HEK293T (cell line): Measurements from ENCODE around the gene XCL2.

Experiments used
- CTCF ChIA-PET: fragments of 350-600 bp; formaldehyde crosslinking; extraction: SDS; loops from one replicate; lab custom pipeline; 2021; ENCODE audit warnings: antibody characterized with exemption, inconsistent platforms; lab: Yijun Ruan, JAX
- POLR2A ChIA-PET: fragments of 350-600 bp; formaldehyde crosslinking; extraction: SDS; loops from one replicate; lab custom pipeline; 2020; ENCODE audit warnings: antibody characterized with exemption, inconsistent platforms; lab: Yijun Ruan, JAX
- DNase-seq: peaks from one replicate; pipeline ENCODE4 v3.0.0; 2012; ENCODE audit warnings: mixed read lengths; ENCODE audit errors: extremely low spot score
- ARNT ChIP-seq: fragments of 450-650 bp; IDR thresholded peaks from 2 replicates; pipeline ENCODE4 v1.6.1; 2017; ENCODE audit warnings: mild to moderate bottlenecking
- BHLHE40 ChIP-seq: fragments of 450-650 bp; IDR thresholded peaks from 2 replicates; pipeline ENCODE4 v1.6.1; 2016; ENCODE audit warnings: mild to moderate bottlenecking, moderate library complexity, borderline replicate concordance
- CTBP1 ChIP-seq: fragments of 450-650 bp; IDR thresholded peaks from 2 replicates; pipeline ENCODE4 v1.6.1; 2016; ENCODE audit warnings: borderline replicate concordance
- ELF4 ChIP-seq: fragments of 450-650 bp; IDR thresholded peaks from 2 replicates; pipeline ENCODE4 v1.6.1; 2017; ENCODE audit warnings: antibody characterized with exemption
- FOXA1 ChIP-seq: fragments of 450-650 bp; IDR thresholded peaks from 2 replicates; pipeline ENCODE4 v1.6.1; 2016; ENCODE audit warnings: mild to moderate bottlenecking
- FOXK2 ChIP-seq: fragments of 450-650 bp; IDR thresholded peaks from 2 replicates; pipeline ENCODE4 v1.6.1; 2016; ENCODE audit warnings: mild to moderate bottlenecking
- FOXM1 ChIP-seq: fragments of 450-650 bp; IDR thresholded peaks from 2 replicates; pipeline ENCODE4 v1.6.1; 2017; ENCODE audit warnings: mild to moderate bottlenecking, borderline replicate concordance
- HDGF ChIP-seq: fragments of 450-650 bp; IDR thresholded peaks from 2 replicates; pipeline ENCODE4 v1.6.1; 2017; ENCODE audit warnings: antibody characterized with exemption, borderline replicate concordance
- L3MBTL2 ChIP-seq: fragments of 450-650 bp; conservative IDR thresholded peaks from 2 replicates; pipeline ENCODE4 v1.6.1; 2016; ENCODE audit warnings: mild to moderate bottlenecking
- LEF1 ChIP-seq: fragments of 450-650 bp; IDR thresholded peaks from 2 replicates; pipeline ENCODE4 v1.6.1; 2017; ENCODE audit warnings: mild to moderate bottlenecking, borderline replicate concordance
- NFRKB ChIP-seq: fragments of 450-650 bp; IDR thresholded peaks from 2 replicates; pipeline ENCODE4 v1.6.1; 2016; ENCODE audit warnings: mild to moderate bottlenecking, moderate library complexity
- SP1 ChIP-seq: fragments of 450-650 bp; IDR thresholded peaks from 2 replicates; pipeline ENCODE4 v1.6.1; 2017
- SUZ12 ChIP-seq: fragments of 450-650 bp; IDR thresholded peaks from 2 replicates; pipeline ENCODE4 v1.6.1; 2016; ENCODE audit warnings: mild to moderate bottlenecking
- TARDBP ChIP-seq: fragments of 450-650 bp; IDR thresholded peaks from 2 replicates; pipeline ENCODE4 v1.6.1; 2016
- ZNF384 ChIP-seq: fragments of 450-650 bp; IDR thresholded peaks from 2 replicates; pipeline ENCODE4 v1.6.1; 2016
- TF ChIP-seq, protein P1 (sequence below): fragments of 450-650 bp; IDR thresholded peaks from 2 replicates; pipeline ENCODE4 v1.6.1; 2016

Gene XCL2

DNA sequence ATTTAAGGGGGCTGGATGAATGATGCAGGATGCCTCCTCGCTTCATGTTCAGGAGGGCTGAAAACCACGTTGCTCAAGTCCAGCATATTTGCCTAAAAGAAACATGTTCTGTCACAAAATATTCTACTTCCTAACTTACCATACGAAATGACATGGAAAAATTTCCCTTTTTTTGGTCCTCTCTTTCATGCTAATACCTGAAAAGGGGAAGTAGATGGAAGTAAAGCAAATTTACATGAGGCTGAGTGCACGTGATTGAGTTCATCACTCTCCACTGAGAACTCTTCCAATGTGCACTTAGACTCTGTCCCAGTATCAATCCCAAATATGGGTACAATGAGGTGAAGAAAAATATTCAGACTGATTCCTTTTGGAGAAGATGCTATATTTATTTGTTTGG, 23.0 kb downstream of the XCL2 start:
- ChIA-PET CTCF (no interaction called here), POLR2A (no interaction called here)
- no peak for DNase-seq
- TF ChIP-seq CTBP1 (no peak), BHLHE40 (no peak), FOXA1 (no peak), ARNT (no peak), FOXM1 (no peak), LEF1 (no peak), FOXK2 (no peak), SP1 (no peak), ZNF384 (no peak), TARDBP (no peak), HDGF (no peak)
- TF ChIP-seq, protein P1, sequence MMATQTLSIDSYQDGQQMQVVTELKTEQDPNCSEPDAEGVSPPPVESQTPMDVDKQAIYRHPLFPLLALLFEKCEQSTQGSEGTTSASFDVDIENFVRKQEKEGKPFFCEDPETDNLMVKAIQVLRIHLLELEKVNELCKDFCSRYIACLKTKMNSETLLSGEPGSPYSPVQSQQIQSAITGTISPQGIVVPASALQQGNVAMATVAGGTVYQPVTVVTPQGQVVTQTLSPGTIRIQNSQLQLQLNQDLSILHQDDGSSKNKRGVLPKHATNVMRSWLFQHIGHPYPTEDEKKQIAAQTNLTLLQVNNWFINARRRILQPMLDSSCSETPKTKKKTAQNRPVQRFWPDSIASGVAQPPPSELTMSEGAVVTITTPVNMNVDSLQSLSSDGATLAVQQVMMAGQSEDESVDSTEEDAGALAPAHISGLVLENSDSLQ, result no peak

DNA sequence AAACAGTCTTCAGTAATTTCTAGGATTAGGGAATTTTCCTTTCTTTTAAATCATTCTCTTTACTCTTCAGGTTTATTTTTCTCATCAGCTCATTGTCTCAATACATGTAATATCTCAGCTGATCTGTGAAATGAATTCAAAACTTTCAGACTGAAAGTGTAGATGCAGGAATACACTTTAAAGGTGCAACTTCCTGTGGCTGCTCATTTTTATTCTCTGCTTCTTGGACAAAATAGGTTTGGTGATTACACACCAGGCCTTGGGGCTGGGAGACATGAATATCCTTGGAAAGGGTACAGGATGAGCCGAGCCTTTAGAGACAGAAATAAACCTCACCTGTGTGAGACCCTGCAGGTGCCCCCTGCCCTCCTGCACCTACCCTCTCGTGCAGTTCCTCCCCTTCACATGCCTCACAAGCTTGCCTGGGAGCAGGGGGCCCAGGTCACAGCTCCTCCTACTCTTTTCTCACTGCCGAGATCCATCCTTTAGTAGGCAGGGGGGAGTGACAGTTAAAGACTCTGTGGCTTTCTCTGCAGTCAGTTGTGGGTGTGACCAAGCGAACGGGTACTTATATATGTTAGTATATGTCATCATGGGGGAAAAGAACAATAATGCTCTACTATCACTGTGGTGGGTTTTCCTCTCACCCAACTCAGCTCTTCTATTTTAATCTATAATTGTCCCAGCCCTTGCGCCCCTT, 23.6 kb downstream of the XCL2 start:
- TF ChIP-seq FOXK2, result no peak
- no peak for TF ChIP-seq ELF4
- TF ChIP-seq, protein P1, result no peak
- TF ChIP-seq SP1, result no peak
- no peak for TF ChIP-seq FOXA1
- TF ChIP-seq TARDBP, result no peak
- TF ChIP-seq FOXM1, result no peak
- no peak for TF ChIP-seq HDGF
- no peak for TF ChIP-seq BHLHE40
- TF ChIP-seq SUZ12, result no peak
- no peak for TF ChIP-seq L3MBTL2
- no peak for TF ChIP-seq LEF1
- TF ChIP-seq NFRKB, result no peak
- no peak for DNase-seq
- ChIA-PET CTCF (no interaction called here), POLR2A (no interaction called here)

DNA sequence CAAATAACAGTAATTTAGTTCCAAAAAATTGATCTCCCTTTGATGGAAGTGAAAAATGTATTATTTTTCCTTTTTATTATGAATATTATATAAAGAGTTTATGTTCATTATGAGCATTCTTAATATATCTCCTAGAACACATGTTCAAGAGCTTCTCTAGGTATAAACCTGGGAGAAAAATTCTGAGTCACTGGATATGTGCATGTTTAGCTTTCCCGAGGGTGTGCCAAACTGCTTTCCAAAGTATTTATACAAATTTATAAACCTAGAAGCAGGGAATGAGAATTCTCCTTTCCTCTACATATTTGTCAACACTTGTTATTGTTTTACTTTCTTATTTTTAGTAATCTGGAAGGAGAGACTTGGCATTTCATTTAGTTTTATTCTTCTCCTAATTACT, 25.0 kb downstream of the XCL2 start:
- ChIA-PET CTCF (interaction anchor here (0.6 kb wide), 1 partner anchor 324 kb away, joined by 5 read pairs; no protein-coding TSS in a partner anchor), POLR2A (no interaction called here)
- TF ChIP-seq LEF1 (no peak), CTBP1 (no peak), FOXM1 (no peak), ELF4 (no peak), BHLHE40 (no peak)
- DNase-seq, result no peak

DNA sequence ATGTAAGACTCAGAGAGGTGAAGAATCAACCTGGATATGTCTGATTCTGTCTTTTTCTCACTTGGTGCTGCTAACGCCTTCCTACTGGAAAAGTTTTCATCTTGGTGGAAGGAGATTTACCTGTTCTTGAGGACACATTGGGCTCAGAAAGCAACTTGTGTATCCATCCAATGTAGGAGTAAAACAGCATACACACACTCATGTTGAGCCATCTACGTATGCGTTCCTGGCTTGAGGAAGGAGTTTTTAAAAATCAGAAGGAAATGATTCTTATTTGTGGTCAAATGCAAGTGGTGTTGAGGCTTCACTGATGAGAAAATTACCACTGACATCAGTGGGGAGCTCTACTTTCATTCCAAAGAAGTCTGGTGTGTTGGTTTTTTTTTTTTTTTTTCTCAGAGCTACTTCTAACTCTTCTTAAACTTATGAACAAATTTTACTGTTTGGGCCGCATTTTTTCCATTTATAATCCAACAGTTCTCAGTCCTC, 25.6 kb downstream of the XCL2 start:
- ChIA-PET CTCF (interaction anchor here (0.6 kb wide), 1 partner anchor 325 kb away, joined by 5 read pairs; no protein-coding TSS in a partner anchor), POLR2A (no interaction called here)
- no peak for TF ChIP-seq HDGF
- no peak for TF ChIP-seq ZNF384
- TF ChIP-seq NFRKB, result no peak
- TF ChIP-seq TARDBP, result no peak
- no peak for TF ChIP-seq SUZ12
- TF ChIP-seq FOXA1, result no peak
- TF ChIP-seq, protein P1, result no peak
- no peak for TF ChIP-seq FOXM1
- no peak for TF ChIP-seq LEF1
- TF ChIP-seq L3MBTL2, result no peak
- TF ChIP-seq CTBP1, result no peak
- no peak for TF ChIP-seq FOXK2
- TF ChIP-seq SP1, result no peak
- no peak for TF ChIP-seq BHLHE40
- TF ChIP-seq ARNT, result no peak
- TF ChIP-seq ELF4, result no peak
- no peak for DNase-seq

DNA sequence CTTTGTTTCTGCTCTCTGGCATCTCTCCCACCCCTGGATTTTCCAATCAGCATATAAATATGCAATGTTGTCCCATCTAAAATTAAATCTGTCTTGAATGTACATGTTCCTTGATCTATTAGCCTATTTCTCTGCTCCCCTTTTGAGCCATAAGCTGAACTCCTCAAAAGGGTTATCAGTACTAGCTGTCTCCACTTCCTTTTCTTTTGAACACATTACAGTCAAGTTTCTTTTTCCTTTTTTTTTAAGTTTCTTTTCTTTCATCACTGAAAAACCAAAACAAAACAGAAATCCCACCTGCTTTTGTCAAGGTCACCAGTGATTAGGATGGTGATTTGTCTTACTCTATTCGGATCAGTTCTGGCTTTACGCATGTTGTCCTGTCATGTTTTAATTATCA, 29.3 kb downstream of the XCL2 start:
- TF ChIP-seq BHLHE40 (no peak), TARDBP (no peak), SUZ12 (no peak), NFRKB (no peak), LEF1 (no peak), FOXK2 (no peak), L3MBTL2 (no peak), ELF4 (no peak), HDGF (no peak), ZNF384 (no peak), CTBP1 (no peak), ARNT (no peak), SP1 (no peak), FOXM1 (no peak), FOXA1 (no peak)
- TF ChIP-seq, protein P1, result no peak
- no peak for DNase-seq
- POLR2A ChIA-PET, result no interaction called here
- CTCF ChIA-PET, result interaction anchor here (1.3 kb wide), 1 partner anchor 13 kb away, joined by 3 read pairs; no protein-coding TSS in a partner anchor
